Sigmoid colon (tissue), 7 donors: ENCODE data around the gene NOP10. TPM values are rescaled to one million over a fixed set of nuclear protein-coding genes. Genes with fewer than 3 reads are reported as not detected.
"Not testable (repeated sequence)": the region's sequence is repeated elsewhere in the genome, so short reads cannot be mapped to it uniquely, and the experiment has no call there.

ENCODE experiments used
- DNase-seq: peaks from one replicate; pipeline ENCODE4 v3.0.0-alpha.2; 2019
- H3K27ac ChIP-seq, 4 donors: fragments of 200-600 bp; sonication (generic); one replicate each; pipeline ENCODE4 v1.5.1; 2016 to 2019; ENCODE audit warnings: mild to moderate bottlenecking in 1 of 4
- H3K27me3 ChIP-seq, 3 donors: fragments of 200-600 bp; sonication (generic); one replicate each; pipeline ENCODE4 v1.5.1; 2019; ENCODE audit warnings: mild to moderate bottlenecking in 1 of 3
- H3K36me3 ChIP-seq, 4 donors: fragments of 200-600 bp; sonication (generic); one replicate each; pipeline ENCODE4 v1.5.1; 2016 to 2019
- H3K4me1 ChIP-seq, 4 donors: fragments of 200-600 bp; sonication (generic); one replicate each; pipeline ENCODE4 v1.5.1; 2017 to 2019
- H3K4me3 ChIP-seq, 4 donors: fragments of 200-600 bp; sonication (generic); one replicate each; pipeline ENCODE4 v1.5.1; 2017 to 2019; ENCODE audit warnings: mild to moderate bottlenecking in 2 of 4, moderate library complexity in 1 of 4
- H3K9me3 ChIP-seq, 4 donors: fragments of 200-600 bp in 3 of 4; sonication (generic) in 3 of 4; one replicate each; pipeline versions ENCODE4 v1.5.1 to v1.6.1; 2013 to 2019
- EP300 ChIP-seq, 4 donors: sonication (generic); formaldehyde crosslinking; IDR thresholded peaks; one replicate each; pipeline ENCODE4 v1.6.1; 2017; ENCODE audit warnings: antibody characterized with exemption in 4 of 4
- POLR2A ChIP-seq, 2 donors: fragments of 450-650 bp; IDR thresholded peaks; one replicate each; pipeline ENCODE4 v1.6.1; 2016; ENCODE audit warnings: antibody characterized with exemption in 2 of 2, mild to moderate bottlenecking in 2 of 2, moderate library complexity in 2 of 2
- POLR2AphosphoS5 ChIP-seq, 4 donors: sonication (generic); formaldehyde crosslinking; IDR thresholded peaks; one replicate each; pipeline ENCODE4 v1.6.1; 2017; ENCODE audit warnings: antibody characterized with exemption in 4 of 4
- WGBS, 2 donors: extraction: QIAGEN DNeasy Blood & Tissue Kit; methylation state at CpG; one replicate each; pipeline ENCODE4 v1.1.7; 2013; 5-methylcytosine and 5-hydroxymethylcytosine counted together
- intact Hi-C: fragments of 100-400 bp; cut with DNase I; formaldehyde crosslinking; loops from one replicate; pipeline ENCODE4 v1.15.1; 2023
- polyA plus RNA-seq, 3 donors: library from polyadenylated mRNA; stranded (reverse); fragments of 200-250 nt; gene quantifications; one replicate each; pipeline ENCODE4 v1.2.3, GENCODE V29; 2013
- total RNA-seq, 4 donors: library from RNA; depleted of rRNA; stranded (reverse); fragments of >200 nt; gene quantifications; one replicate each; pipeline ENCODE4 v1.1.0, GENCODE V29; 2016
- TF ChIP-seq, protein P1 (sequence below), 4 experiments: fragments of 450-650 bp in 3 of 4; fragments of 200-600 bp in 1 of 4; IDR thresholded peaks; one replicate each; pipeline ENCODE4 v1.5.1; 2016 to 2019; ENCODE audit warnings: antibody characterized with exemption in 4 of 4, mild to moderate bottlenecking in 3 of 4, moderate library complexity in 2 of 4
- donor health status: healthy with polysubstance abuse.
- donor health status: Bipolar disorder and iron deficiency.
- donor health status: healthy.

Gene NOP10
- total and polyA plus RNA-seq, 7 donors = 67.6 to 532 (median 160) TPM

- Histone ChIP-seq H3K27ac (no peak overlapping the region), H3K9me3 (no peaks in the 10 kb centered on the region), H3K4me1 (no peaks in the 10 kb centered on the region), H3K4me3 (no peak overlapping the region), H3K36me3 (peaks cover 0 to 69% (median 5%) of the 10 kb centered on the region in 4 donors), H3K27me3 (no peaks in the 10 kb centered on the region)
- DNase-seq = no peak
- WGBS, 2 donors = 77 to 86% methylated on average over 3 of the region's 3 CpGs
- no peak for TF ChIP-seq POLR2AphosphoS5 (IDR thresholded peaks at IDR 0.05)
- no peak for TF ChIP-seq EP300 (IDR thresholded peaks at IDR 0.05)
- no peak for TF ChIP-seq POLR2A (IDR thresholded peaks at IDR 0.05)
- TF ChIP-seq, protein P1, sequence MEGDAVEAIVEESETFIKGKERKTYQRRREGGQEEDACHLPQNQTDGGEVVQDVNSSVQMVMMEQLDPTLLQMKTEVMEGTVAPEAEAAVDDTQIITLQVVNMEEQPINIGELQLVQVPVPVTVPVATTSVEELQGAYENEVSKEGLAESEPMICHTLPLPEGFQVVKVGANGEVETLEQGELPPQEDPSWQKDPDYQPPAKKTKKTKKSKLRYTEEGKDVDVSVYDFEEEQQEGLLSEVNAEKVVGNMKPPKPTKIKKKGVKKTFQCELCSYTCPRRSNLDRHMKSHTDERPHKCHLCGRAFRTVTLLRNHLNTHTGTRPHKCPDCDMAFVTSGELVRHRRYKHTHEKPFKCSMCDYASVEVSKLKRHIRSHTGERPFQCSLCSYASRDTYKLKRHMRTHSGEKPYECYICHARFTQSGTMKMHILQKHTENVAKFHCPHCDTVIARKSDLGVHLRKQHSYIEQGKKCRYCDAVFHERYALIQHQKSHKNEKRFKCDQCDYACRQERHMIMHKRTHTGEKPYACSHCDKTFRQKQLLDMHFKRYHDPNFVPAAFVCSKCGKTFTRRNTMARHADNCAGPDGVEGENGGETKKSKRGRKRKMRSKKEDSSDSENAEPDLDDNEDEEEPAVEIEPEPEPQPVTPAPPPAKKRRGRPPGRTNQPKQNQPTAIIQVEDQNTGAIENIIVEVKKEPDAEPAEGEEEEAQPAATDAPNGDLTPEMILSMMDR (IDR thresholded peaks at IDR 0.05) = no peak
- intact Hi-C loops = no loop called here
These were observed 15.4 kb upstream of the NOP10 start for GRCh38 chr15:34358367-34358766.

DNA sequence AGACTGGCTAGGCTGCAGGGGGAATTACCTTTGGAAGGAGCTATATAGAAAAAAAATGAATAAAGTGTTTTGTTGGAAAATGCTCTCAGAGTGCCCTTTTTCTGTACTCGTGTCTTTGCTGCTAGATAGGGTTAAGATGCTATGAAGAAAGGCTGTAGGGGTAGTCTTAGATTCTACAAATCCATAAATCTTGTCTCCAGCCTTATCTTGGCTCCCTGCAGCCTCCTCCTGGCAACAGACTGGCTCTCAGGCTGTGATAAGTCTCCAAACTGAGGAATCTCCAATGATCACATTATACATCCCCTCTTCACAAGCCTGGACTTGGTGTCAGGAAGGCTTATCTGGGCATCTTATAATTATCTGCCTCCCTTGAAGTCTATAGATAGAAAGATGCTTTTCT is 14.7 kb upstream of the NOP10 start:
- Histone ChIP-seq H3K4me3 (no peak overlapping the region), H3K27me3 (no peaks in the 10 kb centered on the region), H3K27ac (no peak overlapping the region), H3K9me3 (no peaks in the 10 kb centered on the region), H3K4me1 (no peaks in the 10 kb centered on the region), H3K36me3 (peaks cover 0 to 62% (median 5%) of the 10 kb centered on the region in 4 donors)
- TF ChIP-seq POLR2AphosphoS5 (IDR thresholded peaks at IDR 0.05) = no peak
- no peak for TF ChIP-seq POLR2A (IDR thresholded peaks at IDR 0.05)
- TF ChIP-seq, protein P1 (IDR thresholded peaks at IDR 0.05) = no peak
- TF ChIP-seq EP300 (IDR thresholded peaks at IDR 0.05) = no peak
- no peak for DNase-seq
- WGBS, 2 donors = 88 to 94% methylated on average over 1 of the region's 1 CpG
- intact Hi-C loops = no loop called here

GRCh38 chr15:34355241-34355640 is 12.3 kb upstream of the NOP10 start:
- no peaks in the 10 kb centered on the region for H3K27me3 ChIP-seq
- no peaks in the 10 kb centered on the region for H3K4me1 ChIP-seq
- H3K4me3 ChIP-seq = no peak overlapping the region
- intact Hi-C loops = no loop called here
- no peaks in the 10 kb centered on the region for H3K9me3 ChIP-seq
- H3K27ac ChIP-seq = no peak overlapping the region
- TF ChIP-seq EP300 (IDR thresholded peaks at IDR 0.05) (no peak), POLR2A (IDR thresholded peaks at IDR 0.05) (no peak), POLR2AphosphoS5 (IDR thresholded peaks at IDR 0.05) (no peak)
- TF ChIP-seq, protein P1 (IDR thresholded peaks at IDR 0.05) = no peak
- peaks cover 0 to 44% (median 4%) of the 10 kb centered on the region in 4 donors for H3K36me3 ChIP-seq
- no peak for DNase-seq
- WGBS, 2 donors = 90 to 91% methylated on average over 9 of the region's 9 CpGs

- intact Hi-C loops = no loop called here
- WGBS, 2 donors = 95 to 96% methylated on average over 7 of the region's 7 CpGs
- peaks cover 0 to 35% (median 4%) of the 10 kb centered on the region in 4 donors for H3K36me3 ChIP-seq
- peaks cover 0 to 7% (median 1%) of the 10 kb centered on the region in 4 donors for H3K4me1 ChIP-seq
- no peak for DNase-seq
- no peak overlapping the region for H3K4me3 ChIP-seq
- H3K9me3 ChIP-seq = no peaks in the 10 kb centered on the region
- H3K27me3 ChIP-seq = no peaks in the 10 kb centered on the region
- TF ChIP-seq, protein P1 (IDR thresholded peaks at IDR 0.05) = no peak
- TF ChIP-seq POLR2AphosphoS5 (IDR thresholded peaks at IDR 0.05) (no peak), EP300 (IDR thresholded peaks at IDR 0.05) (no peak), POLR2A (IDR thresholded peaks at IDR 0.05) (no peak)
- H3K27ac ChIP-seq = no peak overlapping the region
These were observed 11.3 kb upstream of the NOP10 start for GRCh38 chr15:34354286-34354685.

DNA sequence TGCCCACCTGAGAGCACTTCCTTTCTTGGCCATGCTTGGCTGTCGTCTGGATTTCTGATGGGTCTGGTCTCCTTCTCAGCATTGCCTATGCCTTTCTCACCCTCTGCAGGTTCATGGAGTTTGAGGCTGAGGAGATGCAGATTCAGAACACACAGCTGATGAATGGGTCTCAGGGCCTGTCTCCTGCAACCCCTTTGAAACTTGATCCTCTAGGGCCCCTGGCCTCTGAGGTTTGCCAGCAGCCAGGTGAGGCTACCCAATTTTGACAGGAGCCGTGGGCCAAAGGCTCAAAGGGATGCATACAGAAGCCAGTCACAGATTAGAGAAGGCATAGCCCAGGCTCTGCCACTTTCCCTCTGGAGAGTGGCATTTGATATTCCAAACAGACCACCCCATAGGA is 10.7 kb upstream of the NOP10 start:
- TF ChIP-seq POLR2A (IDR thresholded peaks at IDR 0.05) (no peak), POLR2AphosphoS5 (IDR thresholded peaks at IDR 0.05) (no peak), EP300 (IDR thresholded peaks at IDR 0.05) (no peak)
- TF ChIP-seq, protein P1 (IDR thresholded peaks at IDR 0.05) = no peak
- intact Hi-C loops = no loop called here
- Histone ChIP-seq H3K4me1 (peaks cover 0 to 10% (median 4%) of the 10 kb centered on the region in 4 donors), H3K27ac (no peak overlapping the region), H3K27me3 (no peaks in the 10 kb centered on the region), H3K36me3 (peaks cover 0 to 28% (median 4%) of the 10 kb centered on the region in 4 donors), H3K9me3 (no peaks in the 10 kb centered on the region), H3K4me3 (no peak overlapping the region)
- no peak for DNase-seq
- WGBS, 2 donors = 86 to 93% methylated on average over 2 of the region's 2 CpGs

DNA sequence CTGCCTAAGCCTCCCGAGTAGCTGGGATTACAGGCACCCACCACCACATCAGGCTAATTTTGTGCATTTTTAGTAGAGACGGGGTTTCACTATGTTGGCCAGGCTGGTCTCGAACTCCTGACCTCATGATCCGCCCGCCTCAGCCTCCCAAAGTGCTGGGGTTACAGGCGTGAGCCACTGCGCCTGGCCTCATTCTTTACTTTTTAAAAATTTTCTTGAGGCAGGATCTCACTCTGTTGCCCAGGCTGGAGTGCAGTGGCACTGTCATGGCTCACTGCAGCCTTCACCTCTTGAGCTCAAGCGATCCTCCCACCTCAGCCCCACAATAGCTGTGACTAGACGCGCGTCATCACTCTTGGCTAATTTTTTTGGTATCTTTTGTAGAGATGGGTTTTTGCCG is 10.1 kb upstream of the NOP10 start:
- H3K4me3 ChIP-seq, DNase-seq, H3K4me1 ChIP-seq, H3K27ac ChIP-seq, H3K9me3 ChIP-seq, intact Hi-C loops, H3K27me3 ChIP-seq: not testable (repeated sequence)
- H3K36me3 ChIP-seq = peaks cover 0 to 22% (median 4%) of the 10 kb centered on the region in 4 donors
- WGBS, 2 donors = 95 to 97% methylated on average over 12 of the region's 12 CpGs
